Hepatocyte (in vitro differentiated cells): ENCODE results near the gene NAA30.

Experiments
- EZH2 ChIP-seq: fragments of 200-600 bp; sonication (generic); IDR thresholded peaks from 2 replicates; pipeline ENCODE4 v1.6.1; 2016; ENCODE audit warnings: antibody characterized with exemption, mild to moderate bottlenecking, borderline replicate concordance
- EZH2phosphoT487 ChIP-seq: fragments of 200-600 bp; sonication (generic); IDR thresholded peaks from one replicate; pipeline ENCODE4 v1.6.1; 2018; ENCODE audit warnings: antibody characterized with exemption, mild to moderate bottlenecking, low read depth, moderate library complexity; ENCODE audit not compliant: unreplicated experiment, severe bottlenecking
- TF ChIP-seq, protein P1 (sequence below): fragments of 200-600 bp; sonication (generic); IDR thresholded peaks from 2 replicates; pipeline ENCODE4 v1.5.1; 2016; ENCODE audit warnings: antibody characterized with exemption, mild to moderate bottlenecking; ENCODE audit not compliant: poor library complexity

DNA sequence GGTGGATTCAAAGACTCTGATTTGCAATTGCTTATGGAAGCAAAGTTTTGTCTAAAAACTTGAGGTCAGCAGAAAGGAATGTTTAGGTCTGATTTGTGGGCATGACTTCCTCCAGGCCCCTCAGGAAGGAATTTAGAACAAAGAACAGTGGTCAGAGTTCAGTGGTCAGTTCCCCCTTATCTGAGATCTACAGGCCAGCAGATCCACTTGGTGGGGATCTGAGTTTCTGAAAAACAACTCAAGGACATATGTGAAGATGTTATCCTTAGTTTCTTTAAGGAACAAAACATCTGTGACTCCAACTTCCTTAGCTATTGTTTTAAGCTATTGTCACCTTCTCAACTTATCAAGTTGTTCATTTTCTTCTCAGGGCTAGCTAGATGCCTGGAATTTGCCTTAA, 28.0 kb upstream of the NAA30 start:
- TF ChIP-seq EZH2phosphoT487 (no peak), EZH2 (no peak)
- TF ChIP-seq, protein P1, sequence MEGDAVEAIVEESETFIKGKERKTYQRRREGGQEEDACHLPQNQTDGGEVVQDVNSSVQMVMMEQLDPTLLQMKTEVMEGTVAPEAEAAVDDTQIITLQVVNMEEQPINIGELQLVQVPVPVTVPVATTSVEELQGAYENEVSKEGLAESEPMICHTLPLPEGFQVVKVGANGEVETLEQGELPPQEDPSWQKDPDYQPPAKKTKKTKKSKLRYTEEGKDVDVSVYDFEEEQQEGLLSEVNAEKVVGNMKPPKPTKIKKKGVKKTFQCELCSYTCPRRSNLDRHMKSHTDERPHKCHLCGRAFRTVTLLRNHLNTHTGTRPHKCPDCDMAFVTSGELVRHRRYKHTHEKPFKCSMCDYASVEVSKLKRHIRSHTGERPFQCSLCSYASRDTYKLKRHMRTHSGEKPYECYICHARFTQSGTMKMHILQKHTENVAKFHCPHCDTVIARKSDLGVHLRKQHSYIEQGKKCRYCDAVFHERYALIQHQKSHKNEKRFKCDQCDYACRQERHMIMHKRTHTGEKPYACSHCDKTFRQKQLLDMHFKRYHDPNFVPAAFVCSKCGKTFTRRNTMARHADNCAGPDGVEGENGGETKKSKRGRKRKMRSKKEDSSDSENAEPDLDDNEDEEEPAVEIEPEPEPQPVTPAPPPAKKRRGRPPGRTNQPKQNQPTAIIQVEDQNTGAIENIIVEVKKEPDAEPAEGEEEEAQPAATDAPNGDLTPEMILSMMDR = no peak
